Left renal cortex interstitium (tissue), 4 donors: Measurements from ENCODE around the gene SYTL3. TPM values are rescaled to one million over a fixed set of nuclear protein-coding genes. Genes with fewer than 3 reads are reported as not detected.
"Not testable (repeated sequence)": the region's sequence is repeated elsewhere in the genome, so short reads cannot be mapped to it uniquely, and the experiment has no call there.

Experiments used
- DNase-seq, 4 donors: peaks; one replicate each; pipeline ENCODE4 v3.0.0-alpha.2; 2013; ENCODE audit warnings: low read depth in 4 of 4, low spot score in 2 of 4, missing footprints in 1 of 4
- polyA plus RNA-seq, 4 donors: library from polyadenylated mRNA; unstranded; fragments of 120-200 nt; gene quantifications; one replicate each; pipeline ENCODE4 v1.2.1, GENCODE V29; 2013; ENCODE audit not compliant: insufficient read length in 4 of 4

The SYTL3 gene
- polyA plus RNA-seq, 4 donors: 3.3 to 4.8 (median 3.5) TPM

GRCh38 chr6:158638324-158638854 is 11.5 kb upstream of the SYTL3 start:
- no peak for DNase-seq

- DNase-seq: no peak
Observed at GRCh38 chr6:158639056-158639455, 10.8 kb upstream of the SYTL3 start.

- no peak for DNase-seq
Observed at GRCh38 chr6:158640519-158640918, 9.3 kb upstream of the SYTL3 start.

GRCh38 chr6:158642097-158642601 is 7.7 kb upstream of the SYTL3 start:
- DNase-seq: no peak

GRCh38 chr6:158643836-158644230 is 6.0 kb upstream of the SYTL3 start:
- DNase-seq: no peak

GRCh38 chr6:158644231-158645063 is 5.4 kb upstream of the SYTL3 start, which contains the start of gene DYNLT1:
Gene DYNLT1, minus strand, starts transcription at chr6:158644743. Its CDS starts 35 bp downstream, at chr6:158644708.
- peak; percentile 88 to 89 (median 88) for DNase-seq

- no peak for DNase-seq
Observed at GRCh38 chr6:158645064-158646022, 4.5 kb upstream of the SYTL3 start.

- no peak for DNase-seq
Observed at GRCh38 chr6:158646023-158646910, 3.6 kb upstream of the SYTL3 start.

- DNase-seq: no peak
Observed at GRCh38 chr6:158647501-158647900, 2.4 kb upstream of the SYTL3 start.

- no peak for DNase-seq
Observed at GRCh38 chr6:158648682-158649131, 1.1 kb upstream of the SYTL3 start.

GRCh38 chr6:158651981-158652737 is 2.3 kb downstream of the SYTL3 start:
- DNase-seq: not testable (repeated sequence)

GRCh38 chr6:158653577-158654354 is 3.9 kb downstream of the SYTL3 start:
- no peak for DNase-seq

GRCh38 chr6:158654498-158654897 is 4.6 kb downstream of the SYTL3 start:
- no peak for DNase-seq

GRCh38 chr6:158654960-158655489 is 5.2 kb downstream of the SYTL3 start:
- no peak for DNase-seq

GRCh38 chr6:158655569-158656450 is 6.0 kb downstream of the SYTL3 start:
- DNase-seq: no peak

- not testable (repeated sequence) for DNase-seq
Observed at GRCh38 chr6:158656986-158657385, 7.1 kb downstream of the SYTL3 start.

GRCh38 chr6:158660333-158660754 is 10.5 kb downstream of the SYTL3 start:
- no peak for DNase-seq
